ENCODE data around the gene HIPK2.

Gene HIPK2

GRCh38 chr7:139753081-139753692 is 24.6 kb downstream of the HIPK2 start:
- no peak for DNase-seq (ENCODE audit: low read depth in 2 of 3, low spot score in 1 of 3)

- DNase-seq (ENCODE audit: low read depth in 2 of 3, low spot score in 1 of 3) = no peak
Observed at GRCh38 chr7:139752604-139753003, 25.2 kb downstream of the HIPK2 start.

DNA sequence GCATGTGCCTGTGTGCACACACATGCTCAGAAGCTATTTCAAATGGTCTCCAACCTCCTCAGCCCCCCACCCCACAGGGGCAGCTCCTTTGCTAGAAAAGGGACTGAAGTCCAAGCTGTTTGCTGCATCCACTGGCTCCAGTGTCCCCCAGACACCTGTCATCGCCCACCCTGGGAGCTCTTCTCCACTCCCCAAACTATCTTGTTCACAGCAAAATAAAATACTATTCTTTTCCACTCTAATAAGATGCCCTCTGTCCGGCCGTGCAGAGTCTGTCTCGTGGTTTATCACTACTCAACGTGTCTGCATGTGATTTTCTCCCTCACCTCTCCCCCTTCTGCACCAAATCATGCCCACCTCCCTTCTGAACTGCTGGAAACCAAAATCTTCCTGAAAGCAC is 25.6 kb downstream of the HIPK2 start:
- no peak for DNase-seq (ENCODE audit: low read depth in 2 of 3, low spot score in 1 of 3)

DNA sequence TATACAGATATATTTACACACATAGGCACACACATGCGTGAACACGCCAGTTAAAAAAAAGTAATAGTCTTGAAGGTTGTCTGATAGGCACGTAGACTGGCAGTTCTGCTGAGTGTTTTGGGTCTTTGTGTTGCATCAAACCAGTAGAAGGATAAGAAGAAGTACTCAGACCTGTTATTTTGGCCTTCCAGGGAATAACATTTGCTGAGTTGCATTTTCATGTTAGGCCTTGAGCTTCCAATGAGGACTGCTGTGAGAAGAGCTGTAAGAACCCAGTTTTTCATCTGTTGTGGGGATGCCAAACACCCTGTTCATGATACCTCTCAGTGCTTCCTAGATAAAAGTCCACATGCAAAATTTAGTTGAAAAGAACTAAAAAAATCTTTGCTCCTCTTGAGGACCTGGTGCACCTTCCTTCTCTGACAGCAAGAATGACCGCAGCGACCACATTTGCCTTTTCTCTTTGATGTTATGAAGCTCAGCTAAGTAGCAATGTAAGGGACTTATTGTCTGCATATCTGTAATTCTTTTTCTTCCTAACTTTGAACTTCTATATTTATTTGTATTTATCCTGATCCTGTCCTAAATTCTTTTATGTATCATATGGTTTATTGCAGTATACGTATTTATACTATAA is 27.2 kb downstream of the HIPK2 start:
- DNase-seq (ENCODE audit: low read depth in 2 of 3, low spot score in 1 of 3) = no peak

DNA sequence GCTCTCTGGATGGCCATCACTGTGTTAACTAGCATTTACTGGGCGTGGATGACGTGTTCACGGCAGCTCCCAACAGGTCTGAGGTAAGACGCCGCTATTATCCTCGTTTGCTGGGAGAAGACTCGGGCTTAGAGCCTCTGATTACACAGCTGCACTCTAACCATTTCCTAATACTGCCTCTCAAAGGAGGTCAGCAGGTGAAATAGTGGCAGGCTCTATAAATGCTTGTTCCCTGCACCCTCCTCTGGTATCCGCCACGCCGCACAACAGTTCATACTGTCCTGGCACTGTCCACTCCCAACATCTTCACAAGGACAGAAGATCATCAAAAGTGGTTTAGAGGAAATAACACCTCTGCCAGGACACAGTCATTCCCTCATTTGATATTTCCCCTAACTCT is 28.3 kb downstream of the HIPK2 start:
- DNase-seq (ENCODE audit: low read depth in 2 of 3, low spot score in 1 of 3) = no peak

- no peak for DNase-seq (ENCODE audit: low read depth in 2 of 3, low spot score in 1 of 3)
Observed at GRCh38 chr7:139748941-139749340, 28.9 kb downstream of the HIPK2 start.

GRCh38 chr7:139748373-139748765 is 29.4 kb downstream of the HIPK2 start:
- DNase-seq (ENCODE audit: low read depth in 2 of 3, low spot score in 1 of 3) = no peak

DNA sequence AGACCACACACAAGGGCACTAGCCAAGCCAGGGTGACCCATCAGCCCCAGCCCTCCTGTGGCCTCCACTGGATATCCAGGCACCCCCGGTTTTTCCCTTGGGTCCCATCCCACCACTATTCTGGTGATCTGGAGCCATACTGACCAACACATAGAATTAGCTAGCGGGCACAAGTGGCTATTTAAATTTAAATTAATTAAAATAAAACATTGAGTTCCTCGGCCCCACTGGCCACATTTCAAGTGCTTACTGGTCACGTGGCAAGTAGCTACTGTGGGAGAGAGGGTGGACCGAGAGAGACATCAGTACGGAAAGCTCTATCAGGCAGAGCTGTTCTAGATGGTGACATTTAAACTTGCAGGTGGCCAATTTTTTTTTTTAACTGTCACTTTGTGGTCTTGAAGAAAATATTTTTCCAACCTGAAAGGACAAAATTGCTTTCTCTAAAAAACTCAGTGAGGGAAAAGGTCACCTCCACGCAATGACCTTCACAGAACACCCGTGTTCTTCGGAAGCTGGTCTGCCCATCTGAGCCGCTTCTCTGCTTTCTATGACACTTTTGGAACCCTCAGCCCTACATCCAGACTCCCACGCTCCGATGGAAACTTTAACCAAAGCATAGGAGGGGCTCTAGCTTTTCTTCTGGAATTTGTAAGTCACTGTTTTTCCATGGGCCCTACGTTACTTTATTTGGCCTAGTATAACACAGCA is 30.0 kb downstream of the HIPK2 start:
- no peak for DNase-seq (ENCODE audit: low read depth in 2 of 3, low spot score in 1 of 3)

DNA sequence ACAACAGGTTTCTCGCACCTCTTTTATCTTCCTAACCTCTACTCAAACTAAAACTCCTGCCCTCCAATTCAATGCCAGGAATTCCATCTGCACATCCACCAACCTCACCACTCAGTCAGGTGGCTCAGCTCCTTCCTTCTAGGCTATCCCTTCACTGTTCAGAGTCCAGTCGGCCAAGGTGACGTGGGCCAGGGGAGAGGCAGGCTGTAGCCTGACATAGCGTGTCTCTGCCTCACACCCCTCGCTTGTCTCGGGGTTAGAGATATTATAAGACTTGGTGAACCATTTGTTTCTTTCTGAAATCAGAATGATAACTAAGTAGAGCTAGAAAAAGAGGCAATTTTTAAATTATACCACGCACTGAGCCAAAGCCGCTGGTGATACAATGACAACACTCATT is 31.1 kb downstream of the HIPK2 start:
- no peak for DNase-seq (ENCODE audit: low read depth in 2 of 3, low spot score in 1 of 3)

DNA sequence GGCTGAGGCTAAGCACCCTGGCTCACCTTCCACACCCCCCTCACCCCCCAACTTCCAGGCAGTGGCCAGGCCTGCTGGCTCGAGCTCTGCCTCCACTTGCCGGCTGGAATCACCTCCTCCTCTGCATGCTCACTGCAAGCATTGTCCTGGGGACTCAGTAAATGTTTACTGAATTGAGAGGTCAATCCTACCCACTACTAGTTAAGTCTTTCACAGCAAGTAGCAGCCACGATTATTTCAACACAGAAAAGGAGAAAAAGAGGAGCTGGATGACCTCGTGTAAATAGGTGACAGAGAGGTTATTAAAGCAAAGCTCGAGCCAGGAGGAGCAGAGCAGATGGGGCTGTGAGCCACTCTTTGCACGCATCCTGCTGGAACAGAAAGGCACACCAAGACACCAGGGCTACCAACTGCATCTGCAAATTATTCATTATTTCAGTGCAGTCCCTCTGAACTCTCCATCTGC is 32.1 kb downstream of the HIPK2 start:
- DNase-seq (ENCODE audit: low read depth in 2 of 3, low spot score in 1 of 3) = no peak

- DNase-seq (ENCODE audit: low read depth in 2 of 3, low spot score in 1 of 3) = no peak
Observed at GRCh38 chr7:139744768-139745677, 32.8 kb downstream of the HIPK2 start.

DNA sequence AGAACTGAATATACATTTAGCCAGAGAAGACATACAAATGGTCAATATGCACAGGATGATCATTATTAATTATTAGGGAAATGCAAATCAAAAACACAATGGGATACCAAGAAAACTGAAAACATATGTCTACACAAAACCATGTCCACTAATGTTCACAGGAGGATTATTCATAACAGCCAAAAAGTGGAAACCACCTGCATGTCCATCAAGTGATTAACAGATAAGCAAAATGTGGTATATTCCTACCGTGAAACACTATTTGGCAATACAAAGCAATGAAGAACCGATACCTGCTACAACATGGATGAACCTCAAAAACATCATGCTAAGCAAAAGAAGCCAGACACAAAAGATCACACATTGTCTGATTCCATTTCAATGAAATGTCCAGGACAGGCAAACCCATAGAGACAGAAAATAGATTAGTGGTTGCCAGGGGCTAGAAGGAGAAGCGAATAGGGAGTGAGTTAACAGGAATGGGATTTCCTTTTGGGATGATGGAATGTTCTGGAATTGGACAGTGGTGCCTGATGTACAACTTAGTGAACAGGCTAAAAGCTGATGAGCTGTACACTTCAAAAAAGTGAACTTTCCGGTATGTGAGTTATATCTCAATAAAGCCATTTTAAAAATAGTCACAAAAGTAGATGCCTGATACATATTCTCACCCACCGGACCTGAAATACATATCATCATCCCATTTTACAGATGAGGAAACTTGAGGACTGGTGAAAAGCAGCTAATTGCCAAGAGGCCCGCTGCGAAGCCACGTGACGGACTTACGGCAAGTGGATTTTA is 33.6 kb downstream of the HIPK2 start:
- DNase-seq (ENCODE audit: low read depth in 2 of 3, low spot score in 1 of 3) = no peak

GRCh38 chr7:139743267-139743966 is 34.4 kb downstream of the HIPK2 start:
- DNase-seq (ENCODE audit: low read depth in 2 of 3, low spot score in 1 of 3) = no peak

GRCh38 chr7:139741789-139742344 is 35.9 kb downstream of the HIPK2 start:
- DNase-seq (ENCODE audit: low read depth in 2 of 3, low spot score in 1 of 3) = no peak

- DNase-seq (ENCODE audit: low read depth in 2 of 3, low spot score in 1 of 3) = no peak
Observed at GRCh38 chr7:139741239-139741638, 36.6 kb downstream of the HIPK2 start.

- DNase-seq (ENCODE audit: low read depth in 2 of 3, low spot score in 1 of 3) = no peak
Observed at GRCh38 chr7:139739863-139740597, 37.8 kb downstream of the HIPK2 start.

DNA sequence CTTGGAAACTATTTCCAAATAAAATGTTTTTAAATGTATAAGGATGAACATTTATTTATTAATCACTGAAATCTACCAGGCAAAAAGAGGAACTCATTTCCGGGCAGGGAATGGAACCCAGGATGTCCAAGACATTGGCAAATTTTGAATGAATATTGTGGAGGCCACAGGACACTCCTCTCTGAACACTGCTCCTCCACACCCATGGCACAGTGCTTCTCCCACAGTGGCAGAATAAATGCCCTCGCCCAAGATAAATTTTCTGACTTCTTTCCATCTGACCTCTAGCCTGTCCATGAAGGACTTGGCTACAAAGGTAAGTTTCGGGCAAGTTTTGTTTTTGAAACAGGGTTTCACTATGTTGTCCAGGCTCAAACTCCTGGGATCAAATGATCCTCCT is 39.0 kb downstream of the HIPK2 start:
- DNase-seq (ENCODE audit: low read depth in 2 of 3, low spot score in 1 of 3) = no peak

DNA sequence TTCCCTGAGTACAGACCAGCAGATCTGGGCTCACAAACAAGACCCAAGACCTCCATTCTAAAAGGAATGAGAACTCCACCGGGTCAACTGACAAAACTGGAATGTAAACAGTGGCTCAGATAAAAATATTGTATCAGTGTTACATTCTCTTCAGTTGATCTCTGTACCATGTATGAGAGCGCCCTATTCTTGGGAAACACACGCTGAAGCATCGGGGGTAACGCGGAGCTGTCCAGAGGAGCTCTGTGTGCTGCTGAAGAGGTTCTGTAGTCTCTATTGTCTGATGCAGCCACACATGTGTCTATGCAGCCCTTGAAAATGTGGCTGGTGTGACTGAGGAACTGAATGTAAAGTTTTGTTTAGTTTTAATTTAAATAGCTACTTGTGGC is 39.7 kb downstream of the HIPK2 start:
- no peak for DNase-seq (ENCODE audit: low read depth in 2 of 3, low spot score in 1 of 3)

All from stimulated activated CD4-positive, alpha-beta T cell treated with anti-CD3 and anti-CD28 coated beads, Interleukin-12 subunit alpha, Interleukin-12 subunit beta, amount 100 ng/mL, for 48 hours (primary cell).